Ishikawa (cell line): ENCODE data around the gene TSC22D1.

Experiments
- CEBPB ChIP-seq: IDR thresholded peaks from 2 replicates; pipeline ENCODE4 v1.6.1; 2012
- EP300 ChIP-seq: IDR thresholded peaks from 2 replicates; pipeline ENCODE4 v1.6.1; 2012; ENCODE audit warnings: borderline replicate concordance
- NFIC ChIP-seq: IDR thresholded peaks from 2 replicates; pipeline ENCODE4 v1.6.1; 2012
- RAD21 ChIP-seq: IDR thresholded peaks from 2 replicates; pipeline ENCODE4 v1.6.1; 2012; ENCODE audit warnings: low read depth
- TAF1 ChIP-seq: IDR thresholded peaks from 2 replicates; pipeline ENCODE4 v1.6.1; 2012; ENCODE audit warnings: low read depth, mild to moderate bottlenecking
- TCF12 ChIP-seq: IDR thresholded peaks from 2 replicates; pipeline ENCODE4 v1.6.1; 2012; ENCODE audit warnings: low read depth
- TEAD4 ChIP-seq: IDR thresholded peaks from 2 replicates; pipeline ENCODE4 v1.6.1; 2012
- ZBTB7A ChIP-seq: IDR thresholded peaks from 2 replicates; pipeline ENCODE4 v1.6.1; 2012; ENCODE audit warnings: low read depth
- TF ChIP-seq, protein P1 (sequence below): IDR thresholded peaks from 2 replicates; pipeline ENCODE4 v1.6.1; 2012
- TF ChIP-seq, protein P2 (sequence below): IDR thresholded peaks from 2 replicates; pipeline ENCODE4 v1.6.1; 2012; ENCODE audit warnings: low read depth, mild to moderate bottlenecking
- TF ChIP-seq, protein P3 (sequence below): IDR thresholded peaks from 2 replicates; pipeline ENCODE4 v1.6.1; 2012

DNA sequence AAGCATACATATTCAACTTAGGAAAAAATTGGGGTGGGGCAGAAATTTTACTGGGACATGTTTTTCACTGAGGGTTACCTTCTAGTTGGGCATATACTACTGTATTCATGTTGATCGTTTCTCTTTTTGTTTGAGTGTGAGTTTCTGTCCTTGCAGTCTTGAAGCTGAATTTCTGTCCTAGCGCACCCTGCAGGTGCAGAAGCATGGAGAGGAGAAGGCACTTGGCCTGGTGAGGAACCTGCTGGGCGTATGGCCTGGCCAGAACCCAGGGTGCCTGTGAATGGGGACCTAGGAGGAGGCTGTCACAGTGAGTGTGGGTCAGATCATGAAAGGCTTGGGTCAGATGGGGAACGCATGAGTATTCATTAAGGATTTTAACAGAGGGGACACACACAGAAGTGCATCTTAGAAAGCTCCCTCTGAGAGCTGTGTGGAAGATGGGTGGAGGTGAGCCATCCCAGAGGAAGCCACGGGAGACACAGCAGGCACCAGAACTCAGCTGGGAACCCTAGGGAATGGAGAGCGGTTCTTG lies 165.7 kb downstream of the TSC22D1 start:
- TF ChIP-seq, protein P1, sequence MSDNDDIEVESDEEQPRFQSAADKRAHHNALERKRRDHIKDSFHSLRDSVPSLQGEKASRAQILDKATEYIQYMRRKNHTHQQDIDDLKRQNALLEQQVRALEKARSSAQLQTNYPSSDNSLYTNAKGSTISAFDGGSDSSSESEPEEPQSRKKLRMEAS: no peak
- TF ChIP-seq TAF1 (no peak), ZBTB7A (no peak), NFIC (no peak), TEAD4 (no peak), EP300 (no peak), TCF12 (no peak), CEBPB (no peak), RAD21 (no peak)
- TF ChIP-seq, protein P2, sequence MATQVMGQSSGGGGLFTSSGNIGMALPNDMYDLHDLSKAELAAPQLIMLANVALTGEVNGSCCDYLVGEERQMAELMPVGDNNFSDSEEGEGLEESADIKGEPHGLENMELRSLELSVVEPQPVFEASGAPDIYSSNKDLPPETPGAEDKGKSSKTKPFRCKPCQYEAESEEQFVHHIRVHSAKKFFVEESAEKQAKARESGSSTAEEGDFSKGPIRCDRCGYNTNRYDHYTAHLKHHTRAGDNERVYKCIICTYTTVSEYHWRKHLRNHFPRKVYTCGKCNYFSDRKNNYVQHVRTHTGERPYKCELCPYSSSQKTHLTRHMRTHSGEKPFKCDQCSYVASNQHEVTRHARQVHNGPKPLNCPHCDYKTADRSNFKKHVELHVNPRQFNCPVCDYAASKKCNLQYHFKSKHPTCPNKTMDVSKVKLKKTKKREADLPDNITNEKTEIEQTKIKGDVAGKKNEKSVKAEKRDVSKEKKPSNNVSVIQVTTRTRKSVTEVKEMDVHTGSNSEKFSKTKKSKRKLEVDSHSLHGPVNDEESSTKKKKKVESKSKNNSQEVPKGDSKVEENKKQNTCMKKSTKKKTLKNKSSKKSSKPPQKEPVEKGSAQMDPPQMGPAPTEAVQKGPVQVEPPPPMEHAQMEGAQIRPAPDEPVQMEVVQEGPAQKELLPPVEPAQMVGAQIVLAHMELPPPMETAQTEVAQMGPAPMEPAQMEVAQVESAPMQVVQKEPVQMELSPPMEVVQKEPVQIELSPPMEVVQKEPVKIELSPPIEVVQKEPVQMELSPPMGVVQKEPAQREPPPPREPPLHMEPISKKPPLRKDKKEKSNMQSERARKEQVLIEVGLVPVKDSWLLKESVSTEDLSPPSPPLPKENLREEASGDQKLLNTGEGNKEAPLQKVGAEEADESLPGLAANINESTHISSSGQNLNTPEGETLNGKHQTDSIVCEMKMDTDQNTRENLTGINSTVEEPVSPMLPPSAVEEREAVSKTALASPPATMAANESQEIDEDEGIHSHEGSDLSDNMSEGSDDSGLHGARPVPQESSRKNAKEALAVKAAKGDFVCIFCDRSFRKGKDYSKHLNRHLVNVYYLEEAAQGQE: no peak
- TF ChIP-seq, protein P3, sequence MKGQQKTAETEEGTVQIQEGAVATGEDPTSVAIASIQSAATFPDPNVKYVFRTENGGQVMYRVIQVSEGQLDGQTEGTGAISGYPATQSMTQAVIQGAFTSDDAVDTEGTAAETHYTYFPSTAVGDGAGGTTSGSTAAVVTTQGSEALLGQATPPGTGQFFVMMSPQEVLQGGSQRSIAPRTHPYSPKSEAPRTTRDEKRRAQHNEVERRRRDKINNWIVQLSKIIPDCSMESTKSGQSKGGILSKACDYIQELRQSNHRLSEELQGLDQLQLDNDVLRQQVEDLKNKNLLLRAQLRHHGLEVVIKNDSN: no peak
